CD14-positive monocyte (primary cell): ENCODE measurements around the gene CABLES2. TPM values are rescaled to one million over a fixed set of nuclear protein-coding genes. Genes with fewer than 3 reads are reported as not detected.

ENCODE experiments used
- DNase-seq, 3 donors: peaks; one replicate each; pipeline ENCODE4 v3.0.0-alpha.2; 2011 to 2022
- H2AFZ ChIP-seq: 2 replicates; pipeline ENCODE4 v1.6.0; 2012; ENCODE audit warnings: mild to moderate bottlenecking, low read depth, low read length, inconsistent platforms; ENCODE audit not compliant: insufficient read depth, poor library complexity, severe bottlenecking
- H3K27ac ChIP-seq, 2 donors: 1 replicate in 1 of 2; 2 replicates in 1 of 2; pipeline ENCODE4 v1.5.1; 2012 to 2013; ENCODE audit warnings: low read length in 2 of 2, control low read depth in 1 of 2, inconsistent platforms in 1 of 2, low read depth in 1 of 2, mild to moderate bottlenecking in 1 of 2
- H3K27me3 ChIP-seq, 2 donors: one replicate each; pipeline versions ENCODE4 v1.6.0 to v1.6.1; 2011 to 2013; ENCODE audit warnings: low read length in 2 of 2; ENCODE audit not compliant: control insufficient read depth in 2 of 2, insufficient read depth in 2 of 2
- H3K36me3 ChIP-seq, 2 donors: replicated peaks in 1 of 2; 1 replicate in 1 of 2; 2 replicates in 1 of 2; pipeline versions ENCODE4 v1.5.1 to v1.6.1; 2012 to 2013; ENCODE audit warnings: low read length in 2 of 2, control low read depth in 1 of 2, inconsistent platforms in 1 of 2, mild to moderate bottlenecking in 1 of 2; ENCODE audit not compliant: insufficient read depth in 2 of 2, control insufficient read depth in 1 of 2
- H3K4me1 ChIP-seq, 2 donors: 1 replicate in 1 of 2; 2 replicates in 1 of 2; pipeline versions ENCODE4 v1.5.1 to v1.6.1; 2012 to 2013; ENCODE audit warnings: low read length in 2 of 2, control low read depth in 1 of 2, inconsistent platforms in 1 of 2, mild to moderate bottlenecking in 1 of 2, moderate library complexity in 1 of 2; ENCODE audit not compliant: insufficient read depth in 2 of 2, control insufficient read depth in 1 of 2
- H3K4me2 ChIP-seq: replicated peaks from 2 replicates; pipeline ENCODE3; 2012; ENCODE audit warnings: low read length, moderate library complexity, mild to moderate bottlenecking; ENCODE audit not compliant: poor library complexity, severe bottlenecking; ENCODE audit errors: extremely low read depth
- H3K4me3 ChIP-seq, 3 experiments: fragments of 200-600 bp in 1 of 3; sonication (generic) in 1 of 3; replicated peaks in 1 of 3; 1 replicate in 2 of 3; 2 replicates in 1 of 3; pipeline ENCODE4 v1.5.1; 2011 to 2013; ENCODE audit warnings: low read length in 3 of 3, mild to moderate bottlenecking in 3 of 3, control low read depth in 2 of 3, low read depth in 2 of 3, inconsistent platforms in 1 of 3, moderate library complexity in 1 of 3
- H3K79me2 ChIP-seq: 2 replicates; pipeline ENCODE4 v1.6.0; 2012; ENCODE audit warnings: mild to moderate bottlenecking, control low read depth, inconsistent platforms, low read length, moderate library complexity; ENCODE audit not compliant: insufficient read depth
- H3K9ac ChIP-seq: 2 replicates; pipeline ENCODE4 v1.6.0; 2017; ENCODE audit warnings: low read length, mild to moderate bottlenecking; ENCODE audit not compliant: insufficient read depth, poor library complexity, severe bottlenecking
- H3K9me3 ChIP-seq, 2 donors: replicated peaks in 1 of 2; 1 replicate in 1 of 2; 2 replicates in 1 of 2; pipeline versions ENCODE4 v1.5.1 to v1.6.1; 2012 to 2013; ENCODE audit warnings: low read length in 2 of 2, control low read depth in 1 of 2; ENCODE audit not compliant: control insufficient read depth in 1 of 2, insufficient read depth in 1 of 2
- H4K20me1 ChIP-seq: 2 replicates; pipeline ENCODE4 v1.6.0; 2012; ENCODE audit warnings: mild to moderate bottlenecking, low read length, control low read depth, moderate library complexity; ENCODE audit not compliant: insufficient read depth
- H3K27ac Mint-ChIP-seq, 7 donors: one replicate each; pipeline ENCODE4 v1.8.0; 2020; ENCODE audit warnings: mild to moderate bottlenecking in 7 of 7, mixed read lengths in 7 of 7, moderate library complexity in 6 of 7, inconsistent platforms in 2 of 7
- H3K27me3 Mint-ChIP-seq, 3 donors: one replicate each; pipeline ENCODE4 v1.8.0; 2021 to 2022; ENCODE audit warnings: low read depth in 3 of 3, mild to moderate bottlenecking in 3 of 3, mixed read lengths in 3 of 3, moderate library complexity in 3 of 3, inconsistent platforms in 1 of 3
- H3K36me3 Mint-ChIP-seq, 2 donors: one replicate each; pipeline ENCODE4 v1.8.0; 2020; ENCODE audit warnings: mixed read lengths in 2 of 2, inconsistent platforms in 1 of 2, mild to moderate bottlenecking in 1 of 2
- H3K4me1 Mint-ChIP-seq: one replicate; pipeline ENCODE4 v1.8.0; 2020; ENCODE audit warnings: mild to moderate bottlenecking, mixed read lengths
- H3K4me3 Mint-ChIP-seq, 2 donors: one replicate each; pipeline ENCODE4 v1.8.0; 2020; ENCODE audit warnings: mild to moderate bottlenecking in 2 of 2, mixed read lengths in 2 of 2, moderate library complexity in 1 of 2
- H3K9me3 Mint-ChIP-seq, 7 donors: one replicate each; pipeline ENCODE4 v1.8.0; 2020 to 2022; ENCODE audit warnings: mixed read lengths in 7 of 7, mild to moderate bottlenecking in 6 of 7, moderate library complexity in 6 of 7, inconsistent platforms in 2 of 7
- WGBS: methylation state at CpG from one replicate; pipeline ENCODE4 v1.1.5; 2013; ENCODE audit warnings: missing lambda C conversion rate; ENCODE audit not compliant: insufficient coverage; 5-methylcytosine and 5-hydroxymethylcytosine counted together
- intact Hi-C, 2 donors: fragments of 100-400 bp; cut with micrococcal nuclease; formaldehyde crosslinking; loops; one replicate each; pipeline versions ENCODE4 v1.15.0 to v1.15.1; 2023
- polyA plus RNA-seq, 3 donors: library from polyadenylated mRNA; depleted of rRNA in 1 of 3; unstranded in 2 of 3; stranded (reverse) in 1 of 3; fragments of 300-500 nt in 2 of 3; fragments of >200 nt in 1 of 3; fragmentation: Illumina TruSeq in 2 of 3; gene quantifications; 1 replicate in 2 of 3; 2 replicates in 1 of 3; pipeline ENCODE4 v1.2.3, GENCODE V29; 2012 to 2021
- TF ChIP-seq, protein P1 (sequence below): fragments of 200-600 bp; IDR thresholded peaks from one replicate; pipeline ENCODE4 v1.8.0; 2022; ENCODE audit warnings: antibody characterized with exemption, mild to moderate bottlenecking

Gene CABLES2
- polyA plus RNA-seq, 3 donors: 0.60 to 4.0 (median 0.61) TPM

DNA sequence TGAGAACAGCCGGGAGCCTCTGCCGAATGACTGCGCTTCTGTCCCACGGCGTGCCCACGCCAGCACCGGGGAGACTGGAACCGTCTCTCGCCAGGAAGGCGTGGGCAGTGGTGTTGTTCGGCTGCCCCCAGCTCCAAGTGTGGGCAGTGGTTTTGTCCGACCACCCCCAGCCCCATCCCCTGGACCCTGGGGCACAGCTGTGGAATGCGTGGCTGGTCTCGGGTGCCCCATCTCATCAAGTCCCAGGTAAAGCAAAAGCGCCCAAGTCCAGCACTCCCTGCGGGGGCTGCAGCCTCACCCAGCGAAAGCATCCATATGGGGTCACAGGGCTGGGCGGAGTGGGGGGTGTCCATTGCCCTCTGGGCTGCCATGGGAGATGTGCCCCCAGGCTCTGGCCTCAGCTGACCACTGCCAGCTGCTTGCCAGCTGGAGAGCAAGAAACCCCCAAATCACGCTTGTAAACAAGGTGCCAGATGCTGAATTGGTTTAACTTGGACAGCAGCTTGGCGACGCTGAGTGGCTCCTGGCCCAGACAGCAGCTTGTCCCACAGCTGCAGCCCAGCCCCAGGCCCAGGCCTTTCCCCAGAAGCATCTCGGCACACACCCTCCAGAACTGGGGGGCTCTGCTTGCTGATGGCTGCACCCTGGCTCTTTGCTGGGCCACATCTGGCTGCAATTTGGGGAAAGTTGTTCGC, 4.5 kb downstream of the CABLES2 start:
- Histone ChIP-seq H3K4me2 (no peak overlapping the region), H4K20me1 (peaks cover 10% of the 10 kb centered on the region), H3K79me2 (peaks cover 23% of the 10 kb centered on the region), H3K36me3 (peaks cover 3 to 9% of the 10 kb centered on the region in 2 donors), H3K9ac (no peak overlapping the region), H3K4me1 (peaks cover 20 to 27% of the 10 kb centered on the region in 2 donors), H3K27ac (no peak overlapping the region), H3K9me3 (no peaks in the 10 kb centered on the region), H3K4me3 (no peak overlapping the region), H3K27me3 (no peaks in the 10 kb centered on the region), H2AFZ (no peak overlapping the region)
- H3K36me3 Mint-ChIP-seq: peaks cover 9 to 29% of the 10 kb centered on the region in 2 donors
- no peak overlapping the region for H3K4me3 Mint-ChIP-seq
- peaks cover 20% of the 10 kb centered on the region for H3K4me1 Mint-ChIP-seq
- TF ChIP-seq, protein P1, sequence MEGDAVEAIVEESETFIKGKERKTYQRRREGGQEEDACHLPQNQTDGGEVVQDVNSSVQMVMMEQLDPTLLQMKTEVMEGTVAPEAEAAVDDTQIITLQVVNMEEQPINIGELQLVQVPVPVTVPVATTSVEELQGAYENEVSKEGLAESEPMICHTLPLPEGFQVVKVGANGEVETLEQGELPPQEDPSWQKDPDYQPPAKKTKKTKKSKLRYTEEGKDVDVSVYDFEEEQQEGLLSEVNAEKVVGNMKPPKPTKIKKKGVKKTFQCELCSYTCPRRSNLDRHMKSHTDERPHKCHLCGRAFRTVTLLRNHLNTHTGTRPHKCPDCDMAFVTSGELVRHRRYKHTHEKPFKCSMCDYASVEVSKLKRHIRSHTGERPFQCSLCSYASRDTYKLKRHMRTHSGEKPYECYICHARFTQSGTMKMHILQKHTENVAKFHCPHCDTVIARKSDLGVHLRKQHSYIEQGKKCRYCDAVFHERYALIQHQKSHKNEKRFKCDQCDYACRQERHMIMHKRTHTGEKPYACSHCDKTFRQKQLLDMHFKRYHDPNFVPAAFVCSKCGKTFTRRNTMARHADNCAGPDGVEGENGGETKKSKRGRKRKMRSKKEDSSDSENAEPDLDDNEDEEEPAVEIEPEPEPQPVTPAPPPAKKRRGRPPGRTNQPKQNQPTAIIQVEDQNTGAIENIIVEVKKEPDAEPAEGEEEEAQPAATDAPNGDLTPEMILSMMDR: no peak
- peaks cover 0 to 6% (median 0%) of the 10 kb centered on the region in 7 donors for H3K9me3 Mint-ChIP-seq
- no peak overlapping the region for H3K27ac Mint-ChIP-seq
- WGBS: 98% methylated on average over 20 of the region's 23 CpGs
- H3K27me3 Mint-ChIP-seq: peaks cover 0 to 2% (median 2%) of the 10 kb centered on the region in 3 donors
- intact Hi-C loops: loop anchor here in 1 of 2 donors (10.0 kb wide), 2 partner anchors 168 to 392 kb away; partner anchors contain the start of genes MRGBP and OSBPL2
- DNase-seq: no peak

DNA sequence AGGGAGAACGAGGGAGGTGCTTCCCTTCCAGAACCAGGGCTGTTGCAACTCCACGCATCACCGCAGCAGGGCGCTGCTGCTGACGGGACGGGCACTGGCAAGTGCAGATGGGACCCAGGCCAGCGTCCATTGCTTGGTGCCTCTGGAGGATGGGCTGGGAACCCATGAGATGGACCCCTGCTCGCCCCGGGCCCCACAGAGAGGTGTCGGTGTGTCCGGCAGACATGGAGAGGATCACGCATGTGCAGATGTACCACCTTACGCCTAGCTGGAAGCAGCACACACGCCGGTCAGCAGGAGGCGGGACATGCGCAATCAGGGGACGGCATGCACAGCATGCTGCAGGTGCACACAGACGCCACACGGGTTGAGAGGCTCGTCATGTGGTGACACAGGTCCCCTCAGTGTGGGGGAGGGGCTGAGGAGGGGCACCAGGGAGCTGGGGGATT, 5.7 kb downstream of the CABLES2 start:
- peaks cover 13 to 18% of the 10 kb centered on the region in 2 donors for H3K4me1 ChIP-seq
- Mint-ChIP-seq H3K27me3 (peaks cover 0 to 2% (median 2%) of the 10 kb centered on the region in 3 donors), H3K27ac (no peak overlapping the region), H3K4me1 (peaks cover 18% of the 10 kb centered on the region), H3K4me3 (no peak overlapping the region), H3K9me3 (peaks cover 0 to 7% (median 0%) of the 10 kb centered on the region in 7 donors), H3K36me3 (peaks cover 9 to 29% of the 10 kb centered on the region in 2 donors)
- TF ChIP-seq, protein P1: peak; percentile 22
- H3K4me3 ChIP-seq: no peak overlapping the region
- no peaks in the 10 kb centered on the region for H3K27me3 ChIP-seq
- H3K36me3 ChIP-seq: peaks cover 3 to 9% of the 10 kb centered on the region in 2 donors
- H3K4me2 ChIP-seq: no peak overlapping the region
- H4K20me1 ChIP-seq: peaks cover 7% of the 10 kb centered on the region
- 87% methylated on average over 21 of the region's 21 CpGs for WGBS
- no peaks in the 10 kb centered on the region for H3K9me3 ChIP-seq
- no peak overlapping the region for H2AFZ ChIP-seq
- no peak overlapping the region for H3K27ac ChIP-seq
- intact Hi-C loops: loop anchor here in 1 of 2 donors (10.0 kb wide), 2 partner anchors 167 to 393 kb away; partner anchors contain the start of genes MRGBP and OSBPL2
- H3K79me2 ChIP-seq: peaks cover 19% of the 10 kb centered on the region
- H3K9ac ChIP-seq: no peak overlapping the region
- no peak for DNase-seq
